Measurements from ENCODE around the gene SP4.
"Not testable (repeated sequence)": the region's sequence is repeated elsewhere in the genome, so short reads cannot be mapped to it uniquely, and the experiment has no call there.

Gene SP4

GRCh38 chr7:21532485-21532884, 104.6 kb downstream of the SP4 start:
- not testable (repeated sequence) for DNase-seq

DNA sequence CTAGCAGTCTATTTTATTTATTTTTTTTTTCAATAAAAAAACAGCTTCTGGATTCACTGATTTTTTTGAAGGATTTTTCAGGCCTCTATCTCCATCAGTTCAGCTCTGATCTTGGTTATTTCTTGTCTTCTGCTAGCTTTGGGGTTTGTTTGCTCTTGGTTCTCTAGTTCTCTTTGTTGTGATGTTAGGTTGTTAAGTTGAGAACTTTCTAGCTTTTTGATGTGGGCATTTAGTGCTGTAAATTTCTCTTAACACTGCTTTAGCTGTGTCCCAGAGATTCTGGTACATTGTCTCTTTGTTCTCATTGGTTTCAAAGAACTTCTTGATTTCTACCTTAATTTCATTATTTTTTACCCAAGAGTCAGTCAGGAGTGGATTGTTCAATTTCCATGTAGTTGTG, 105.8 kb downstream of the SP4 start:
- not testable (repeated sequence) for DNase-seq

- DNase-seq: not testable (repeated sequence)
Observed at GRCh38 chr7:21536445-21537118, 108.7 kb downstream of the SP4 start.

GRCh38 chr7:21538936-21539495, 111.1 kb downstream of the SP4 start:
- no peak for DNase-seq

GRCh38 chr7:21542891-21543527, 115.1 kb downstream of the SP4 start, which contains the start of gene DNAH11:
TSS of gene DNAH11 (plus strand) at chr7:21543039. CDS start at chr7:21543246, 207 bp downstream.
- DNase-seq: no peak

DNA sequence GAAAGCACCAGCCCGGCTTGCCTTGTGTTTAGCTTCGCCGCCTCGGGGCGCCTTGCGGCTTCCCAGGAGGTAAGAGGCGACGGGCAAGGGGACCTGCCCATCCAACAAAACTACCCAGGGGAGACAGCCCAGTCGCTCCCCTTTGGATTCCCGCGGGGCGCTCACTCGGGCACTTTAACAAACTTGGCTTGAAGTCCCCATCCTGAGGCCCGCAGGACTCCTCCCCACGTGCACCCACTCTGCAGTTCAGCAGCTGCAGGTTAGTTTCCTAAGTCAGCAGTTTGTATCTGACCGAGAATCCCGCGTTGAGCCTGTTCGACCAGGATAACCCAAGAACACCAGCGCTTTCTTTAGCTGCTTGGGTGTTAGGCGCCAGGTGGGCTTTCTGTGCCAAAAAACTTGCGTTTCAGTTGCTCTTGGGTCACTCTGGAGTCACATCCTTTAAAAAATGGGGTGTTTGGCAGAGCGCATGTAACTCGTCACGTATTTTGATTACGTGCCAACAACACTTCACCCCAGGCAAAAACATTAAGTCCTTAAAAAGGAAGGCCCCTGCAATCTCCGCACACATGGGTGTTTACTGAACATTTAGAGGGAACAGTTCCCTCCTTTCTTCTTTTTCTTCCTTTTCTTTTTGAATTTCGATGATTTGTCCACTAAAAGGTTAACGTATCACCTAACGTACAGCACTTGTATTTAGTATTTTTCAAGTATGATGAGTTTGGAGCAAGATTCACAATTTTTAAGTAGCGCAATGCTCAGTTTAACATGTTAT, 115.8 kb downstream of the SP4 start:
- no peak for DNase-seq

- DNase-seq: no peak
Observed at GRCh38 chr7:21544303-21544656, 116.4 kb downstream of the SP4 start.

GRCh38 chr7:21544715-21545114, 116.8 kb downstream of the SP4 start:
- no peak for DNase-seq

- no peak for DNase-seq
Observed at GRCh38 chr7:21547501-21547900, 119.6 kb downstream of the SP4 start.

GRCh38 chr7:21548491-21548890, 120.6 kb downstream of the SP4 start:
- DNase-seq: no peak

GRCh38 chr7:21550076-21550475, 122.2 kb downstream of the SP4 start:
- DNase-seq: no peak

DNA sequence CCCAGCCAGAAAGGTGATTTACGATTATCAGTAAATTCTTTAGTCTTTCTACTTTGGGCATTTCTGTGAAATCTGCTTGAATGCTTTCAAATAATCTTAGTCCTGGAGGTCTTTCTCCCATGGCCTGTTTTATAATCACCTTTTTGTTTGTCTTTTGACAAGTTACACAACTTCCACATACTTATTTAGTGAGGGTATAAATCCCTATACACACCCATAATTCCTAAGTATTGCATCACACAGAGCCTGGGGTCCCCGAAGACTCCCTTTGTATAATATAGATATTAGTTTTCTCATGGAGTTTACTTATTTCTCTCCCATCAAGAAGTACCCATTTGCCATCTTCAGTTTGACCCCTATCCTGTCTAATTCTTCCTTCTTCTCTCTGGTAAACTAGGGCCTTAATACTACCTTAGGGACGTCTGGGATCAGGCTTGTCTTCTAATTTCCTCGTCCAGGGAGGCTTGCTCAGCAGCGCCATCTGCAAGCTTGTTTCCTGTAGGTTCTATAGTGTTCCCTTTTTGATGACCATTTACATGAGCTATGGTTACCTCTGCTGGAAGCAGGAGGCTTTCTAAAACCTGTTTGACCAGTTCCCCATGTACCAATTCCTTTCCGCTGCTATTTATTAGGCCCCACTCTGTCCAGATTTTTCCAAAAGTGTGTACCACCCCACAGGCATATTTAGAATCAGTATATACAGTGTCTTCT, 123.1 kb downstream of the SP4 start:
- no peak for DNase-seq

DNA sequence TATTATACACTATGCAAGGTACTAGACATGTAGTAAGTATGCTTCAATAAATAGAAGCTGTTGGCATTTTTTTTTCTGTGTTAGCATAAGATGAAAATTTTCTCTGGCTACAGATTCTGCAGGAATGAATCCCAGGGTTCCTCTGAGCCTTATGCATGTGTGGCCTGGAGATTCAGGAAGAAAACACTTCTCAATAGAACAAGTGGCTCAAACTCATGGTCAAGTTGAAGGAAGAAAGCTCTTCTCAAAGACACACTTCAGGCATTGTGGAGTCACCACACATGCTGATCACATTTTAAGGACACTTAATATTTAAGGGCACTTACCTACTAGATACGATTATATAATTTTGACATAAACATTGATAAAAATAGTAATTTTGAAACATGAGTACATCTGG, 134.5 kb downstream of the SP4 start:
- no peak for DNase-seq

Measured in effector CD8-positive, alpha-beta T cell (primary cell).